ENCODE results near the gene FADS3.

The FADS3 gene

DNA sequence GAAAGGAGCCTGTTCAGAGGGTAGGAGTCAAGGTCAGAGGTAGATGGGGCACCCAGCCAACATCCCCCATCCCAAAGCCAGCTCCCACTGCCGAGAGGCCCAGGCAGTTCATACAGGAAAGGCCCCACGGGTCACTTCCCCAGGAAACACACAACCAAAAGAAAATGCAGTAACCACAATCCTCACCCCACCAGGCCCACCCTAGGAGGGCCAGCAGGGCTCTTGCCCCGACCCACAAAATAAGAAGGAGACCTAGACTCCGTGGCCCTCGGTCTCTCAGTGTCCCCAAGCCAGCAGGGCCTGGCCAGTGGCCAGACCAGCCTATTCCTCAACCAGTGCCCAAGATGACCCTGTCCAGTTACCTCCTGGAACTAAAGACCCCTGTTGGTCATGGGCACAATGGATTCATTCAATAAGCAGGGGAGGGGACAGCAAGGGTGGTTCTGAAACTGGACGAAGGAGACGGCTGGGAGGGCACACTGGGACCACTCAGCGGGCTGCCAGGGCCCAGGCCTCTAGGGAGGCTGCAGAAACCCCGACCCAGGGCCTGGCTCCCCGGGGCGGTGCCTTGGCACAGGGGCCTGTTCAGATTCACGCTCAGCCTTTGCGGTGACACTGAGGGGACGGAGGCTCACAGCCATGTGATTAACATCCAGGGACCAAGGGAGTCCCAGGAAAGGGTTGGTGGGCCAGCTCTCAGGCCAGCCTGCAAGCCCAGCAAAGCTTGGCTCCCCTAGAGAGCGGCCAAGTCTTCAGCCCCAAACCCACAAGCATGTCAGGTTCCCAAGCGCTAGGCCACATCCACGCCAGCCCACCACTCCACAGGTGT lies 20.6 kb upstream of the FADS3 start:
- CTCF ChIA-PET = interaction anchor here (5.3 to 12.2 kb wide), 2 partner anchors 13 to 36 kb away, joined by 33 to 245 read pairs; partner anchors contain the start of gene BEST1
- no peak overlapping the region for H3K4me3 ChIP-seq (ENCODE audit: low read depth, low read length)
- DNase-seq (ENCODE audit: low read depth, low spot score) = no peak
- TF ChIP-seq, protein P1, sequence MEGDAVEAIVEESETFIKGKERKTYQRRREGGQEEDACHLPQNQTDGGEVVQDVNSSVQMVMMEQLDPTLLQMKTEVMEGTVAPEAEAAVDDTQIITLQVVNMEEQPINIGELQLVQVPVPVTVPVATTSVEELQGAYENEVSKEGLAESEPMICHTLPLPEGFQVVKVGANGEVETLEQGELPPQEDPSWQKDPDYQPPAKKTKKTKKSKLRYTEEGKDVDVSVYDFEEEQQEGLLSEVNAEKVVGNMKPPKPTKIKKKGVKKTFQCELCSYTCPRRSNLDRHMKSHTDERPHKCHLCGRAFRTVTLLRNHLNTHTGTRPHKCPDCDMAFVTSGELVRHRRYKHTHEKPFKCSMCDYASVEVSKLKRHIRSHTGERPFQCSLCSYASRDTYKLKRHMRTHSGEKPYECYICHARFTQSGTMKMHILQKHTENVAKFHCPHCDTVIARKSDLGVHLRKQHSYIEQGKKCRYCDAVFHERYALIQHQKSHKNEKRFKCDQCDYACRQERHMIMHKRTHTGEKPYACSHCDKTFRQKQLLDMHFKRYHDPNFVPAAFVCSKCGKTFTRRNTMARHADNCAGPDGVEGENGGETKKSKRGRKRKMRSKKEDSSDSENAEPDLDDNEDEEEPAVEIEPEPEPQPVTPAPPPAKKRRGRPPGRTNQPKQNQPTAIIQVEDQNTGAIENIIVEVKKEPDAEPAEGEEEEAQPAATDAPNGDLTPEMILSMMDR (IDR thresholded peaks at IDR 0.05; ENCODE audit: insufficient read depth, low read length, missing control alignments) = no peak
- POLR2A ChIA-PET = no interaction called here

DNA sequence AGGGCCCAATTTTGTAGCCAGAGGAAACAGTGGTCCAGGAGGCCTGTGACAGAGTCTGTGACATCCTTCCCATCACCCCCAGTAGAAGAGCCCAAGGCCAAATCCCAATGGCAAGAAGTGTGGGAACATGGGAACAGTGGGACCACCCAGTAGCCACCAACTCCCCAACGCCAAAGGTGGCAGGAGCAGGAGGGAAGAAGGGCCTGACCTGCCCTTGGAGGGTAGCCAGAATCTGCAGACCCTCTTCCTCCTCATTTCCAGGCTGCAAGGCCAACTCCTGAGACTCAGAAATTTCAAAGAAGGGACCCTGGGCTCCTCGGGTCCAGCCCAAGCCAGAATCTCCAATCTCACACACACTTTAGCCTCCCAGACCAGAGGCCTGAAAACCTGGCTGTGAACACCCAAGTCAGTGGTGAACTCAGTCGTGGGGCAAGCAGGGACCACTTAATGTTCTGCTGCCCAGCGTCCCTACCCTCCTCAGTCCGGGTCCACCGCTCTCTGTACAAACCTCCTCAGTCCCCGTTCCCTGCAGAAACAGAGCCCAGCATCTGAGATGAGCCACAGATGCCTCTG lies 19.9 kb upstream of the FADS3 start:
- H3K4me3 ChIP-seq (ENCODE audit: low read depth, low read length) = no peak overlapping the region
- DNase-seq (ENCODE audit: low read depth, low spot score) = no peak
- POLR2A ChIA-PET = interaction anchor here (0.6 kb wide), 1 partner anchor 47 kb away, joined by 3 read pairs; no protein-coding TSS in a partner anchor

GRCh38 chr11:61910187-61911127 lies 19.1 kb upstream of the FADS3 start:
- ChIA-PET CTCF (interaction anchor here (1.0 to 12.2 kb wide), 6 partner anchors 11 to 198 kb away, joined by 3 to 245 read pairs (median 6); no protein-coding TSS in a partner anchor), POLR2A (interaction anchor here (0.6 kb wide), 1 partner anchor 47 kb away, joined by 3 read pairs; no protein-coding TSS in a partner anchor)
- no peak overlapping the region for H3K4me3 ChIP-seq (ENCODE audit: low read depth, low read length)
- no peak for DNase-seq (ENCODE audit: low read depth, low spot score)
- TF ChIP-seq, protein P1 (IDR thresholded peaks at IDR 0.05; ENCODE audit: insufficient read depth, low read length, missing control alignments) = no peak

More for the DNA sequence above, 19.9 kb upstream of the FADS3 start:
- TF ChIP-seq, protein P1 (IDR thresholded peaks at IDR 0.05; ENCODE audit: insufficient read depth, low read length, missing control alignments) = no peak
- CTCF ChIA-PET = interaction anchor here (1.4 to 12.2 kb wide), 3 partner anchors 12 to 171 kb away, joined by 5 to 245 read pairs (median 32); no protein-coding TSS in a partner anchor

- ChIA-PET CTCF (interaction anchor here (1.0 to 12.2 kb wide), 7 partner anchors 10 to 199 kb away, joined by 3 to 245 read pairs (median 4); no protein-coding TSS in a partner anchor), POLR2A (no interaction called here)
- no peak for DNase-seq (ENCODE audit: low read depth, low spot score)
- TF ChIP-seq, protein P1 (IDR thresholded peaks at IDR 0.05; ENCODE audit: insufficient read depth, low read length, missing control alignments) = no peak
- H3K4me3 ChIP-seq (ENCODE audit: low read depth, low read length) = no peak overlapping the region
Observed at GRCh38 chr11:61908730-61909316, 17.5 kb upstream of the FADS3 start.

GRCh38 chr11:61907871-61908729 lies 16.8 kb upstream of the FADS3 start:
- DNase-seq (ENCODE audit: low read depth, low spot score) = no peak
- CTCF ChIA-PET = interaction anchor here (0.9 to 18.2 kb wide), 9 partner anchors 9 to 200 kb away, joined by 3 to 406 read pairs (median 5); partner anchors contain the start of gene RAB3IL1
- H3K4me3 ChIP-seq (ENCODE audit: low read depth, low read length) = no peak overlapping the region
- POLR2A ChIA-PET = no interaction called here
- TF ChIP-seq, protein P1 (IDR thresholded peaks at IDR 0.05; ENCODE audit: insufficient read depth, low read length, missing control alignments) = no peak
